LNCaP clone FGC (cell line): ENCODE data around the gene CNGB1.
A peak's percentile ranks its signal among the peaks of the same experiment; 100 is the strongest.

ENCODE experiments used
- DNase-seq: peaks from one replicate; pipeline ENCODE4 v3.0.0-alpha.2; 2011; ENCODE audit warnings: low read depth
- H3K4me3 ChIP-seq: 2 replicates; pipeline ENCODE4 v1.5.1; 2011; ENCODE audit warnings: mild to moderate bottlenecking, low read depth, low read length, control low read depth
- TF ChIP-seq, protein P1 (sequence below): IDR thresholded peaks from 2 replicates; pipeline ENCODE4 v1.5.1; 2012; ENCODE audit warnings: mild to moderate bottlenecking; ENCODE audit not compliant: control insufficient read depth, insufficient read depth; ENCODE audit errors: extremely low read depth

Gene CNGB1

DNA sequence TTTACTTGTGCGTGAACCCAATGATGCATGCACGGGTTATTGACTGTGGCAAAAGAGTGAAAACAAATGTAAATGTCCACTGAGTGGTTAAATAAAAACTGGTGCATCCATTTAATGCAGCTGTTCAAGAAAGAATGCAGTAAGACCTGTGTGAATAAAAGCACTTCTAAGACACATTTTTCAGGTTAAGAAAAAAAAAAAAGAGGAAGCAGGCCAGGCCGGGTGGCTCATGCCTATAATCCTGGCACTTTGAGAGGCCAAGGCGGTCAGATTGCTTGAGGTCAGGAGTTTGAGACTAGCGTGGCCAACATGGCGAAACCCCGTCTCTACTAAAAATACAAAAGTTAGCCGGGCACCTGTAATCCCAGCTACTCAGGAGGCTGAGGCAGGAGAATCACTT is 11.8 kb downstream of the CNGB1 start:
- TF ChIP-seq, protein P1, sequence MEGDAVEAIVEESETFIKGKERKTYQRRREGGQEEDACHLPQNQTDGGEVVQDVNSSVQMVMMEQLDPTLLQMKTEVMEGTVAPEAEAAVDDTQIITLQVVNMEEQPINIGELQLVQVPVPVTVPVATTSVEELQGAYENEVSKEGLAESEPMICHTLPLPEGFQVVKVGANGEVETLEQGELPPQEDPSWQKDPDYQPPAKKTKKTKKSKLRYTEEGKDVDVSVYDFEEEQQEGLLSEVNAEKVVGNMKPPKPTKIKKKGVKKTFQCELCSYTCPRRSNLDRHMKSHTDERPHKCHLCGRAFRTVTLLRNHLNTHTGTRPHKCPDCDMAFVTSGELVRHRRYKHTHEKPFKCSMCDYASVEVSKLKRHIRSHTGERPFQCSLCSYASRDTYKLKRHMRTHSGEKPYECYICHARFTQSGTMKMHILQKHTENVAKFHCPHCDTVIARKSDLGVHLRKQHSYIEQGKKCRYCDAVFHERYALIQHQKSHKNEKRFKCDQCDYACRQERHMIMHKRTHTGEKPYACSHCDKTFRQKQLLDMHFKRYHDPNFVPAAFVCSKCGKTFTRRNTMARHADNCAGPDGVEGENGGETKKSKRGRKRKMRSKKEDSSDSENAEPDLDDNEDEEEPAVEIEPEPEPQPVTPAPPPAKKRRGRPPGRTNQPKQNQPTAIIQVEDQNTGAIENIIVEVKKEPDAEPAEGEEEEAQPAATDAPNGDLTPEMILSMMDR = no peak
- DNase-seq = no peak

DNA sequence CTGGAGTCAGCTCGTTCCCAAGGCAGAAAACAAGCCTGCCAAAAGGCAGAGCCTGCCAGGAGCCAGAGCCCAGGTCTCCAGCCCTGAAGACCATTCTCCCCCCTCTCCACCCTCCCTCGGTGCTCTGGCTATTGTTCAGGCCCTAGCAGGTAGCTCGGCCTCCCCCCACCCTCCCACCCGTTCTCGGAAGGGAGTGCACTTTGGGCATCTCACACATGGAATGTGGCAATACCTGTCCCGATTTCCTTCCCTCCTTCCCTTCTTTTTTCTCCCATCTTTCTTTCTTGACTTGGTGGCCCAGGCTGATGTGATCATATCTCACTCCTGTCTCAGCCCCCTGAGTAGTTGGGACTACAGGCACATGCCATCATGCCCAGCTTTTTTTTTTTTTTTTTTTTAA is 12.4 kb downstream of the CNGB1 start:
- no peak for DNase-seq
- TF ChIP-seq, protein P1 = no peak
- H3K4me3 ChIP-seq = no peak overlapping the region

More for the DNA sequence above, 11.8 kb downstream of the CNGB1 start:
- H3K4me3 ChIP-seq = no peak overlapping the region

DNA sequence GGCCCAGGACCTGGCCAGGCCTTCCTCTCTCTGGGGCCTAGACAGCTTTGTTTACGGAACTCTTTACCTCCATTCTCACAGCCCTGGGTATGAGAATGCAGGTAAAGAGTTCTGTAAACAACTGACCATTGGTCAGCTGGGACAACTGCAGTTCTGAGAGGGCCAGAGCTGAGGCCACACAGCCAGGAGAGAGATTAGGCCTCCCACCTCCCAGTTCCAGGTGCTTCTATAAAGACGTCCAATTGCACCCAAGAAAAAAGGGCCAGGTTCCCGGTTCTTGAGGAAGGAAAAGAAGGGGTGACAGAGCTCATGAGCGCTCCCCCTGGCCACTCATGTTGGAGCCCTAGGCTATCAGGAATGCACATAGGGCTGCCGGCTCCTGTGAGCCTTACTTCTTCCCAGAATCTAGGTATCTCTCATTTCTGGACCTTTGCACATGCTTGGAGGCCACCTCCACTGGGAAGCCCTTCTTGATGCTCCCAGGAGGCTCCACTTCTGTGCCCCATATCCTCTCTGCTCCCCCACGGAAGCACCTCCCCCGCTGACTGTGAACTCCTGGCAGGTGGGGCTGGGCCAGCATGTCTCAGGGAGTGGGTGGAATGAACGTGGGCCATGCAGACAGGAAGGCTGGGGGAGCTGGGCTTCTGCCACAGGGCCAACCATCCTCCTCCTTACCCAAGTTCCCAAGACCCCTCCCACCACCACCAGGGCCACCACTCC is 13.1 kb downstream of the CNGB1 start:
- no peak overlapping the region for H3K4me3 ChIP-seq
- no peak for DNase-seq
- TF ChIP-seq, protein P1 = no peak

DNA sequence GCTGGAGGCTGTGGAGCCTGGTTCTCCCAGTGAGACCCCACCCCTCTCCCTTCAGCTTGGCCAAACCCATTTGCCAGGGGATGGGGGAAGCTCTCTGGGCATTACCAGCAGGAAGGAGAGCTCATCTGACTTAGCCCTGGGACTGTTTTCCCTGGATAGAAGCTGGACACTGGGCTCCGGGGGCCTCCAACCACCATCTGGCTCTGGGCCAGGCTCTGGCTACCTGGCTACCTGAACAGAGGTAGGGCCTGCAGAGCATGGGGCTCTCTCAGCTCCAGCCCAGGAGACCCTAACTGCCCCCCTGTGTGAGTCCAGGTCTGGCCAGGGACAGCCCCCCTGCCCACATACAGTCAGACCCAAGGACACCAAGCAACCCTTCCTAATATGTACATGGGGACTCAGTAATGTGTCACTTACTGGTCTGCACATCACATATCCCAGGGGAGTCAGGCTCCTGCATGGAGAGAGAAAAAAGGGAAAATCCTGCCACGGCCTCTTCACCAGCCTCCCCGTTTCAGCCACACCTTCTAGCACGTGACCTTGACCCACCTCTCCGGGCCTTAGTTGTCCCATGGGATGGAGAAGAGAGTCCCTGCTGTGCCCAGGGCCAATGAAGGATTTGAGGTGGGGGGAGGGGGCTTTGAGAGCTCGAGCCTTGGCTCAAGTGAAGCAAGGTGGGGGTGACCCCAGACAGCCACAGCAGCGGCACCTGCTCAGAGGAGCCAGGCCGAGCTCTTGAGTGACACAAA is 13.8 kb downstream of the CNGB1 start:
- no peak for DNase-seq
- no peak overlapping the region for H3K4me3 ChIP-seq
- TF ChIP-seq, protein P1 = no peak

DNA sequence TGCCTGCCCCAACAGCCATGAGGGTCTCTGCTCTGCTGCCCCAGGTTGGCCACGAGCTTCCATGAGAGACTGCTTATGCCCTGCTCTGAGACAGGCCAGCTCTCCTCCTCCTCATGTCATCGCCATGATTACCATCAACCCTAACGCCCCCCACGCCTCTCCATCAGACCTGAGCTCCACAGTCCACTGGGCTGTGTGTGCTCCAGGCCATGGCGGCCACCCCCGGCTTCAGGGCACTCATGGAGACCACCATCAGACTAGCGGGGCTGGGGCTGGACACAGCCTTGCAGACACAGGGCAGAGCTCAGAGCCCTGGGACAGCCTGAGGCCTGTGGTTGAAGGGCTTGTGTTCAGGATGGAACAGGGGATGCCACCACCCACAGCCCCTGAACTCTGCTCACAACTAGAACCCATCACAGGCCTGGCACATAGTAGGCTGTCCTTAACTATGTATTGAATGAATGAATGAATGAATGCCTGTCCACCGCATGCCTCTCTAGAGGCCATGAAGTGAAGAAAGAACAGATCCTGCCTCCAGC is 14.6 kb downstream of the CNGB1 start:
- DNase-seq = no peak
- H3K4me3 ChIP-seq = no peak overlapping the region
- TF ChIP-seq, protein P1 = no peak

DNA sequence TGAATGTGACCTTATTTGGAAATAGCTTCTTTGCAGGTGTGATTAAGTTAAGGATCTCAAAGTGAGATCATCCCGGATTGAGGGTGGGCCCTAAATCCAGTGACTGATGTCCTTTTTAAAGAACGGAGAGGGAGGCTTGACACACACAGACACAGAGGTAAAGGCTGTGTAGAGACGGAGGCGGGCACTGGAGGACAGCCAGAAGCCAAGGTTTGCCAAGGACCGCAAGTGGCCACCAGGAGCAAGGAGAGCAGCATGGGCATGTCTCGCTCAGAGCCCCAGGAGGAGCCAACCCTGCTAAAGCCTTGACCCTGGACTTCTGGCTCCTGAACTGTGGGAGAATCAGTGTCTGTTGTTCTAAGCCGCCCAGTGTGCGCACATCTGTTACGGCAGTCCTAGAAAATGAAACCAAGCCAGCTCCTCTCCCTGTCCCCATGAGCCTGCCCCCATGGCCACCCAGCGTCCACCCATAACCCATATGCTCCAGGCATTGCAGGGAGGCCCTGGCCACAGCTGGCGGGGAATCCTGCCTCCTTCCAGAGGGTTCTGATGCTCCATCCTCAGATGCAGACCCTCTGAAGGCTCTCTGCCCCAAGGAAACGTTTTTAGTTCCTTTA is 15.2 kb downstream of the CNGB1 start:
- no peak overlapping the region for H3K4me3 ChIP-seq
- peak; percentile 23 for DNase-seq
- TF ChIP-seq, protein P1 = 0 out of 2 replicates have a peak, but pooled peaks have one; percentile 1
